DMS53 (cell line): ENCODE results near the gene SULT2B1.
A peak's percentile ranks its signal among the peaks of the same experiment; 100 is the strongest.

ENCODE experiments used
- DNase-seq: peaks from one replicate; lab custom pipeline; 2025; lab: John Stamatoyannopoulos, UW

SULT2B1 gene

DNA sequence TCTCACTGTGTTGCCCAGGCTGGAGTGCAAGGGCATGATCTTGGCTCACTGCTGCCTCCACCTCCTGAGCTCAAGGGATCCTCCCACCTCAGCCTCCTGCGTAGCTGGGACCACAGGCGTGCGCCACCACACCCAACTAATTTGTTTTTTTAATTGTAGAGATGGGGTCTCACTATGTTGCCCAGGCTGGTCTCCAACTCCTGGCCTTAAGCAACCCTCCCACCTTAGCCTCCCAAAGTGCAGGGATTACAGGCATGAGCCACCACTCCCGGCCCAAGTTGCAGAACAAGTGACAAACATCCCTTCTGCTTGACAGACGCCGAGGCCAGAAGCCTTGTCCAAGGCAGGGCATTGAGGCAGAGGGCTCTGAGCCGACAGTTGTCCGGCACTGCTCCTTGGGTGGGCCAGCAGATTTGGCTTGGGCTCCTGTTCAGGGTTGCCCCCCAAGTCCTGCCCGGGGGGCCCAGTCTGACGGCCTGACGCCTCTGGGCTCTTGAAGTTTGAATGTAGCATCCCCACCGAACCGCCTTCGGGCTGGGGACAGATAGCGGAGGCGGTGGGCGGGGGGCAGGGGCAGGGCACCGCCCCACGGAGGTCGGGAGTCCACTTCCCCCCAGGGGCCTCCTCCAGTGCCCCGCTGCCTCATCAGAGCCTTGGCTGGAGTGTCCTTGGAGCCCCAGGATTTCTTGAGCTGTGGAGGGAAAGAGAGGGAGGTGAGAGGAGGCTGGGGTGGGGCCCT, 48.9 kb downstream of the SULT2B1 start:
- no peak for DNase-seq

DNA sequence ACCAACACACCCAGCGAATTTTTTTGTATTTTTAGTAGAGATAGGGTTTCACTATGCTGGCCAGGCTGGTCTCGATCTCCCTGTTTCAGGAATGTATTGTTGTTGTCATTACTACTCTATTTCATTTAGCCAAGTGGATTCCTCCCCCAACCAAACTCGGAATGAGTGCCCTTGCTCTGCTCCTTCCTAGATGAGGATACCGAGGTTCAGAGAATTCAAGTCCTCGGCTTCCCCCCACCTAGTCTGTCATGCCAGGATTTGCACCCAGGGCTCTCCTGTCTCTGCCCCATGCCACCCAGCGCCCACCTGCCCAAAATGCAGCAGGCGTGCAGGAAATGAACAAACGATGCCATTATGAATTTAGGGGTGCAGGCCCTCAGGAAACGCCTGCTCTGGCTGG, 51.0 kb downstream of the SULT2B1 start:
- DNase-seq: peak; percentile 53

DNA sequence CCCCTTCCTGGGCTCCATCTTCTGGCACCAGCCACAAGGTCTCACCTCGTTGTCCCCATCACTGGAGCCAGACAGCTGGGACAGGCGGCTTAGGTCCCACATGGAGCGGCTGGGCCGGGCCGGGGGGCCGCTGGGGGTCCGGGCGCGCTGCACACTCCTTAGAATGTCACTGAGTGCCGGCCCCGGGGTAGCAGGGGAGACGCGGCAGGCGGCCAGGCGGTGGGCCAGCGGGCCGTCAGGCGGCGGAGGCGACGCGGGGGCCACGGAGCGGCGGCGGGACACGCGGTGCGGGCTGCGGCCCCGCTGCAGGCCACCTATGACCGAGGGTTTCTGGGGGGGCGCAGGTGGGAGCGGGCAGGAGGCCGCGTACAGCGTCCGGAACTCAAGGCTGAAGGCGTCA, 51.5 kb downstream of the SULT2B1 start:
- DNase-seq: no peak

DNA sequence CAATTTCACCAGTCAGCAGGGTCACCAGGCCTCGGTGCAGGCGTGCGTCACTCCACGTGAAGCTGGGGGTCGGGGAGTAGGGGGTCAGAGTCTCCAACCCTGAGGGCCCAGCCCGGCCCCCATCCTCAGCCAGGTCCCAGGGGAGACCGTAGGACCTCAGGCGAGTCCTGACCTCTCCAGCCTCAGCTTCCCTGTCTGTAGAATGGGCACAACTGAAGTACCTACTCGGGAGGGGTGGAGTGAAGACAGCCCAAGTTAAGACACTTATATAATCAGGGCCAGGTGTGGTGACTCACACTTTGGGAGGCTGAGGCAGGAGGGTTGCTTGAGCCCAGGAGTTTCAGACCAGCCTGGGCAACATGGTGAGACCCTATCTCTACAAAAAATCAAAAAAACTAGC, 51.9 kb downstream of the SULT2B1 start:
- no peak for DNase-seq

DNA sequence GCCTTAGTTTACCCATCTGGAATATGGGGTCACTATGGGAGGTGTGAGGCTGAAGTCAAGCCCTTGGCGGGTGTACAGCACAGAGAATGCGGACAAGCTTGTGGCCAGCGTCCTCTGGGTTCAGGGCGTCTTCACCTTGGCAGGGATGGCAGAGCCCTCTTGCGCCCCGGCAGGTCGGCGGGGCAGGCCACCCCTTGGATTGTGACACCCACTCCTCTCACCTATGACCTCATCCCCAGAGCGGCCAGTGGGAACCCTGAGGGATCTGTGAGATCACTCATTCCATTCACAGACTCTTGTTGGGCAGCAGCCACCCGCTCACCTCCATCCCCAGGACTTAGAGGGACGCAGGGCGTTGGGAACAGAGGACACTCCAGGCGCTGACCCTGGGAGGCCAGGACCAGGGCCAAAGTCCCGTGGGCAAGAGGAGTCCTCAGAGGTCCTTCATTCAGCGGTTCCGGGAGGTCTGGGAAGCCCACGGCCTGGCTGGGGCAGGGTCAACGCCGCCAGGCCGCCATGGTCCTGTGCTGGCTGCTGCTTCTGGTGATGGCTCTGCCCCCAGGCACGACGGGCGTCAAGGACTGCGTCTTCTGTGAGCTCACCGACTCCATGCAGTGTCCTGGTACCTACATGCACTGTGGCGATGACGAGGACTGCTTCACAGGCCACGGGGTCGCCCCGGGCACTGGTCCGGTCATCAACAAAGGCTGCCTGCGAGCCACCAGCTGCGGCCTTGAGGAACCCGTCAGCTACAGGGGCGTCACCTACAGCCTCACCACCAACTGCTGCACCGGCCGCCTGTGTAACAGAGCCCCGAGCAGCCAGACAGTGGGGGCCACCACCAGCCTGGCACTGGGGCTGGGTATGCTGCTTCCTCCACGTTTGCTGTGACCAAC, 54.7 kb downstream of the SULT2B1 start, which contains the start of gene SPACA4:
Gene SPACA4 (plus strand): TSS at position 280 of the 896 bp plus-strand sequence. CDS start 237 bp downstream, at position 517.
- DNase-seq: no peak

DNA sequence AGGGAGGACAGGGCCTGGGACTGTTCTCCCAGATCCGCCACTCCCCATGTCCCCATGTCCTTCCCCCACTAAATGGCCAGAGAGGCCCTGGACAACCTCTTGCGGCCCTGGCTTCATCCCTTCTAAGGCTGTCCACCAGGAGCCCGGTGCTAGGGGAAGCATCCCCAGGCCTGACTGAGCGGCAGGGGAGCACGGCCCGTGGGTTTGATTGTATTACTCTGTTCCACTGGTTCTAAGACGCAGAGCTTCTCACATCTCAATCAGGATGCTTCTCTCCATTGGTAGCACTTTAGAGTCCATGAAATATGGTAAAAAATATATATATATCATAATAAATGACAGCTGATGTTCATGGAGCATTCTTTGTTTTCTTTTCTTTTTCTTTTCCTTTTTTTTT, 55.4 kb downstream of the SULT2B1 start:
- DNase-seq: no peak

DNA sequence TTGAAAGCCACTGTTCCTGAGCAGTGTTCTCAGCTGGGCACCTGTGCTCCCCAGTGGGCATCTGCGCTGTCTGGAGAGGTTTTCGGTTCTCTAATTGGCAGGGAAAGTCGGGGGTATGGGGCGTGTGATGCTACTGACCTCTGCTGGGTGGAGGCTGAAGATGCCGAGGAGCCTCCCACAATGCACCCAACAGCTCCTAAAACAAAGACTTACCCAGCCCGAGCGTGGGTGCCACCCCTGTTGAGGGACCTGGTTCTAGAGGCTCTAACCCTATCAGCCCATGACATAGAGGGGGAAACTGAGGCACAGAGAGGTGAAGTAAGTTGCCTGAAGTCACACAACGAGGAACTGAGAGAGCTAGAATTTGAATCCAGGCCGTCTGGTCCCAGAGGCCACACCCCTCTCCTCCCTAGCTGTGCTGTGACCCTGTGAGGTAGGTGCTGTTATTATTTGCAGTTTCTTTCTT, 56.9 kb downstream of the SULT2B1 start:
- DNase-seq: peak; percentile 82

DNA sequence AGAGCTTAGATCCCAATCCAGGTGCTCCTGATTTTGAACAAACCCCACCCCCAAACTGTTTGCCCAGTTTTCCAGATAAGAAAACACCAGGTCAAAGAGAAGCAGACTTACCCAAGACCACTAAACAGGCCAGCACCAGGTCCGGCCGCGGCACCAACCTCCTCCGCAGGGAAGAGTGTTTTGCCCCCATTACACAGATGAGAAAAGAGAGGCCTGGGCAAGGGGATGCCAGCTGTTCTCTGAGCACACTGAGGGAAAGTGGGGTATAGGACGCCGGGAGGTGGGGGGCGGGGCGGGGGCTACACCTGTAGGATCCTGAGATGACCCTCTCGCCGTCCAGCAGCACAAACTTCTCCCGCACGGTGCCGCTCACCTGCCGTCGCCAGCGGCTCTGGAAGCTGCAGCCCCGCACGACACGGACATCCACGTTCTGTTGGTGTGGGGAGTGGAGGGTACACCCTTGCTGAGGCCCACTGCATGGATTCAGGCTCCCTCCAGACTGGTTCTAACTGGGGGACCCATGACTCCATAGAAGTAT, 57.7 kb downstream of the SULT2B1 start:
- DNase-seq: no peak

DNA sequence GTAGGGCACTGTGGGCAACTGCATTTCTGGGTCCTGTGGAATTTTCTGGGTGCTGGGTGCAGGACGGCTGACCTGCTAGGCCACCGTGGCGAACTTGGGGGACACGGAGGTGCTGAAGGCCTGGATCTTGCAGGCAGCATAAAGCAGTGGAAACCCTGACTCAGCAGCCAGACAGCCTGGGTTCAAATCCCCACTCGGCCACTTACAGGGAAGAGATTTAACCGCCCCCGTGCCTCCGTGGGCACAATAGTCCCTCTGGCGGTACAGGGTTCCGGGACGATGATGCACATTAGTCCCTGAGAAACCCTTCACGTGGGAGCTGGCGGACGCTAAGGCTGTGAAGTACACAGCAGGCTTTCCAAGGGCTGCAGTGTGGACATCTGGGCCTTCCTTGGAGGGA, 59.9 kb downstream of the SULT2B1 start:
- no peak for DNase-seq

DNA sequence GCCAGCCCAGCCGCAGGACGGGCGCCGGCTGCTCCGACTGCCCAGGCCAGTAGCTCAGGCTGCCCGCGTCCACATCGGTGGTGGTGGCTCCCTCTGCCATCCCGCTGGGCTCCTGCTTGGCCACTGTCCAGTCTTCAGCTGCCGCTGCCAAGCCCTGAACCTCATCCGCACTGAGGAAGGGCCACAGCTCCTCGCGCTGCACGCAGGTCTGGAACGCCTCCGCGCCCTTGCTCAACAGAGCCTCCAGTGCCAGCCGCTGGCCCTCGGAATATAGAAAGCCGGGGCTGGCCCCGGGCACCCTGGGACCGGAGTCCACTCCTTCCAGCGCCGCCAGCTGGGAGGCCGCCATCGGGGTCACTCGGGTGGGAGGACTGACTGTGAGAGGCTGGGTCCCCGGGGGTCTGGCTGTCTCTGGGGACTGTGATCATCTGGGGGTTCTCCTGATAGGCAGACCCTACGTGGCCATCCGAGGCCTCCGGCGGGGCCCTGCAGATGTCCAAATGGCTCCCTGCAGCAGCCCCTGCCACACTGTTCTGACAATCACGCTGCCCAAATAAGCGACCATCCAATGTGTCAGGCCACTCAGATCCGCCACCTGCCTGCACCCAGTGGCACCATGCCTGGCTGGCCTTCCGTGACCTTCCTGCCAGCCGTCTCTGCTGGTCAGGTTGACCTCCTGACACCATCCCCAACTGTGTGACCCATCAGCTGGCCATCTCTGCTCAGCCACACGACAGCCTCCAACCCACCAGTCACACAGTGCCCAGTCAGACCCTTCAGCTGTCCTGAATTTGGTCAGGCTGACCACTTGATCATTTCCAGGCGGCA, 61.3 kb downstream of the SULT2B1 start:
- DNase-seq: no peak

DNA sequence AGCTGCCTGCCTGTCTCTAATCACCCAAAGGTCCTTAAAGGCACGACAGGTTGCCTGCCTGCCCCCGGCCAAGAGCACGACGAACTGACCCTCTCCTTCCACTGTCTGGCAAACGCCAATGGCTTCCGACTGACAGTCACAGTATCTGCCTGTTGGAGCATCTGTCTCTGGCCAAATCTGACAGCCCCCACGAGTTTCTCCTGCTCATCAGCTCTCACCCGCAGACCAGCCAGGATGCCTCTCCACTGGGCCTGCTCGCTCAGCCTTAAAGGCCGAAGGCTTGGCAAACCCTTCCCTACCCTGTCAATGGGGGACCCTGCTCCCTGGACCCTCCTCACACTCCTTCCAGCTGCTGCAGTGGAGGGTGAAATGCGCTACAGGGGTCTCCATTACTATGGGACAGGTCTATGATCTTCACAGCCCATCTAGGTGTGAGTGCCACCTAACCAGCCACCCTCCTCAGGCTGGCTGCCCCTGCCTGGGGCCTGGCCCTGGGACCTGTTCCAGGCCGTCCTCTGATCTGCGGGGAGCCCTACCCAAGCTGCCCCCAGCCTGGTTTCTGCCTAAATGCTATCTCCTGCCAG, 62.0 kb downstream of the SULT2B1 start:
- no peak for DNase-seq

DNA sequence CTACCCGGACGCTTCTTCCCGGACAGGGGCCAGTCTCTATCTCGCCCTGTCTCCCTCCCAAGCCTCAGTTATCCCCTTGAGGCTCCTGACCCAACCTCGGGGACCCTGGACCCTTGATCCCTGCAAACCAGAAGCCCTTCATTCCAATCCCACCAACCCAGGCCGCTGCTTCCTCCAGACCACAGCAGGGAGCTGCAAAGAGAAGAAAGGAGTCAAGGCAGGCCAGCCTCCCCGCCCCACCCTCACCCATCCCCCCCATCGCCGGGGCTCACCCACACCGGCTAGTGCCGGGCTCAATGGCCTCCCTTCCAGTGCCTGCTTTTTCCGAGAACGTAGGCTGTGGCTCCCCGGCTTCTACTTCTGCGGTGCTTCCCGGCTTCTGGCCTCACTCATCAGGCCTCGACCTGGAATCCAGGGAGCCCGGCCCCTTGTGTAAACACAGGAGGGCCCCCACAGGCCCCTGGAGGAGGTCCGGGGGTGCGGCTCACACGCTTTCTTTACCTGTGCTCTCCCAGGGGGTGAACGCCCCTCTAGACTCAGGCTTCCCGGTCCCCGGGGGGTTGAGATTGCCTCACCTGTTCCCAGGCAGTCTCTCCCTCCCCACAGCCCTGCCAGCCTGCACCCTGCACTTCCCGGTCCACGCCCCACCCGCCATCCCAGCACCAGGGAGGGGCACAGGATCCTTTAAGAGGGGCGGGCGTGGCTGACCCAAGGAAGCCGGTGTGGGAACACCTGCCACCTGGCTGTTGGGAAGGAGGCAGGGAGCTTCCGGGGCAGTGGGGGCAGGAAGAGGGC, 62.7 kb downstream of the SULT2B1 start, which contains the start of gene FAM83E:
Gene FAM83E (minus strand): TSS at position 641 of the 795 bp plus-strand sequence. CDS start 1,704 bp downstream, outside the sequence.
- peak; percentile 97 for DNase-seq

DNA sequence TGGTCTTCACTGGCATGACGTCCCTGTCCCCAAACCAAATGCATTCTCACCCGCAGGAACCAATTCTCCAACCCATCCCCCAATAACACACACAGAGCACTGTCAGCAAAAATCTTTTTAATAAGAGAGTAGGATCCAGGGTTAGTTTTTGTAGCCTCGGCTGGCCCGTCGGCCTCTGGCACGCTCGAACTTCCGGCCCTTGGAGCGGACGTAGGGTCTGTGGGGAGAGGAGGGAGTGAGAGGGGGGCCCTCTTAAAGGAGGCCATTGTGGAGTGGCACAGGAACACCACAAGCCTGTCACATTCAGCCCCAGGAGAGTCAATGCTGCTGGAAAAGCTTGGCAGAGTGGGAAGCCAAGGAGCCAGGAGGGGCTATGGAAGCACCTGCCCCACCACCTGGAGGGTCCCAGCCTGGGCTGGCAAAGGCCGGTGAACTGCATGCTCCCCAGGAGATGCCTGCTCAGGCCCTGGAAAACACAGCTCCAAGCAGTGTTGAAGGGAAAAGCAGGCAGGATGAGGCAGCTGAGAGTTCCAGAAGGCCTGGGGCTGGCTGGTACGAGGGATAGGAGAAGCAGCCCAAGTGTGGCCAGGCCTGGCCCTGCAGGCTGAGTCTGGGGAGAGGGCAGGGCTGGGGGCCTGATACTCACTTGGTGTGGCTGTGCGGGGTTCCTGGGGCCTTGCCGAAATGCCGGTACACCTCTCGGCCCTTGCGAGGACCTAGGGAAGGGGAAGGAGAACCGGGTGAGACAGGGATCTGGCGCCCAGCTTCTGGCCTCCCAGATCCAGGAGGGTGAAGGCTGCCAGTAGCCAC, 63.5 kb downstream of the SULT2B1 start:
- DNase-seq: peak; percentile 68

DNA sequence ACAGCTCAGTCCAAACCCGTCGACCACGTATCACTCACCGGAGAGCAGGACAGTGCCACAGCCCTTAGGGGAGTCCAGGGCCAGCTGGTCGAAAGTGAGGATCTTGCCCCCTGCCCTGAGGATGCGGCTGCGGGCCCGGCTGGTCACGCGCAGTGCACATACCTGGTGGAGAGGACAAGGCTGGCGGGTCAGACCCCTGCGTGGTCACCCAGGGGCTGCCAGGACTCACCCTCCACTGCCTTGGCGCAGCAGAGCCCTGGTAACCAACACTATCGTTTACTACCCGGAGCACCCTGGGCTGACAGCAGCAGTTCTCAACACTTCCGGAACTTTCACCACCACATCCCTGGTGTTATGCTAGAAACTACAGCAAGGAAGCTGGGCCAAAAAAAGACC, 64.1 kb downstream of the SULT2B1 start:
- peak; percentile 48 for DNase-seq

DNA sequence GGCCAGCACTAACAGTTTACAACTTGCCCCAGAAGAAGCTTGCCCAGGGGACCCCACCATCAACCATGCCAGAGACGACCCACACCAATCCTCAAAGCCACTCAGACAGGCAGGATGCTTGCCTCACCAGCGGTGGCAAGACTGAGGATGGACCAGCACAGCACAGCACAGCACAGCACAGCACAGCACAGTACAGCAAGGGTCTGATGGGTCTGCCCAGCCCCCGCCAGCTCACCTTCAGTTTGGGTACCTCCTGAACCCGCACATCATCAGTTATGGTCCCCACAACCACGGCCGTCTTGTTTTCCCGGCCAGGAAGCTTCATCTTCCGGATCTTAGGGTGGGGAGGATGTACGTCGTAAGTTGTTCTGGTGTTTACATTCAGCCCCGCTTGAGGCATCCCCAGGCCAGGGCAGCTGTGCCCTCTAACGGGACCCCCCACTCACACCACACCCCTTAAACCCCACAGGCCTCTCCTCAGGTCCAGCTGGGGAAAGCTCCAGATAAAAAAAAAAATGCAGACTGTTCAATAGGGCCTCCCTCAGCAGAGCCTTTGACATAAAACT, 64.6 kb downstream of the SULT2B1 start:
- DNase-seq: no peak

DNA sequence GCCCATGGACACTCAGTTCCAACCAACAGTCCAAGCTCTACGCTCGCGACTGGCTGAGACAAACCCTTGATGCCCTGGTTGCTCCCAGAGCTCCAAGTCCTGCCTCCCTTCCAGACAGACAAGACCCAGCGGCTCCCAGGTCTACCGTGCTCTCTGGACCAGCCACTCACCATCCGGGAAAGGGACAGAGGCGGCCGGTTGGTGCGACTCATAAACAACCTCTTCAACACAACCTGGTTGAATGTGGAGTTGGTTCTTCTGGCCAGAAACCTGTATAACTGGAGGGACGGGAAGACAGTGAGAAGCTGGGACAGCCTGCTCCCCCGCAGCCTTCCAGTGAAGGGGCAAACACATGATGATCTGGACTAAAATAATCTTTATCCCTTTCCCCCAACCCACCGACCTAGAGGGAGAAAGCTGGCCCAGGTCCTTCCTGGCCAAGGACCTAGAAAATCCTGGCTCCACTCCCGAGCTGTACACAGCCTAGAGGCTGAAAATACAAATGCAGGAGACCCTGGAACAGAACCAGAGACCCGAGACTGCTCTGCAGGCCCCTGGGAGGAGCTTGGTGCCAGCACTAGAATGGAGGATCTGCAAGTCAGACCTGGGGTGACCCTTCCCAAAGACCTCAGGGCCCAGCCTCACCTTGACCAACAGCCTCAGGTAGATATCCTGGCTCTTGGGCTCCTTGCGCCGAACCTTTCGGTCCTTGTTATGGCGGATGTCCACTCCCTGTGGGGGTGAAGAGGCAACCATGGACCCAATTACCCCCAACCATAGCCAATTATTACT, 65.4 kb downstream of the SULT2B1 start:
- DNase-seq: peak; percentile 62

DNA sequence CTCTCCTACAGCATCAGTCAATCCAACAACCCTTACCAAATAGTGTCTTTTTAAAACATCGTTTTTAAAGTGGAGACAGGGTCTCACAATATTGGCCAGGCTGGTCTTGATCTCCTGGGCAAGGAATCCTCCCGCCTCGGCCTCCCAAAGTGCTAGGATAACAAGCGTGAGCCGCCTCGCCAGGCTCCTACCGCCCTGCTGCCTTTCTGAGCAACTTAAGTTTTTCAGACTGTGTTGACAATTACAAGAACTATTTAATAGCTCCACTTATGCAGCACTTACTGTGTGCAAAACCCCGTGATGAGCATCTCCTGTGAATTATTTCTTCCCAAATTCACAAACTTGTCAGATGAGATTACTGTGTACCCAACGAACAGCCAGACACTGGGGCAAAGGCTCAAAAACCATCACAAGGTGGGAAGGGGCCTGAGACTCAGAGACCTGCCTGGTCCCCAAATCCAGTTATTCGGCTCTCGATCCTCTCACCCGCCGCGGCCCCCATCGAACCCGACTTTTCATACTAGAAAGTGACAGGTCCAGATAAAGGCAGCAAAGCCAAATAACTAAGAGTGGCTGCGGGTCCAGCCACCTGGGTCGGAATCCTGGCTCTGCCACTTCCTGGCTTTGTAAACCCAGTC, 66.4 kb downstream of the SULT2B1 start:
- peak; percentile 43 for DNase-seq
